CD4-positive, alpha-beta memory T cell (primary cell): ENCODE data around the gene ZNF106. TPM values are rescaled to one million over a fixed set of nuclear protein-coding genes. Genes with fewer than 3 reads are reported as not detected.
A peak's percentile ranks its signal among the peaks of the same experiment; 100 is the strongest.

Experiments
- CTCF ChIA-PET: fragments of 350-600 bp; sonication (Branson Sonifier 250); formaldehyde crosslinking; loops from one replicate; lab custom pipeline; 2021; ENCODE audit warnings: inconsistent platforms; ENCODE audit not compliant: partially characterized antibody; lab: Charles Lee
- POLR2A ChIA-PET: fragments of 350-600 bp; sonication (Branson Sonifier 250); formaldehyde crosslinking; loops from one replicate; lab custom pipeline; 2021; ENCODE audit not compliant: partially characterized antibody; lab: Charles Lee
- DNase-seq, 5 donors: peaks; one replicate each; pipeline versions ENCODE4 v3.0.0 to v3.0.0-alpha.2; 2020 to 2022; ENCODE audit warnings: mixed read lengths in 1 of 5
- H3K27ac ChIP-seq: one replicate; pipeline ENCODE4 v1.7.0; 2013; ENCODE audit warnings: low read depth, low read length
- H3K27me3 ChIP-seq: 2 replicates; pipeline ENCODE4 v1.7.0; 2013; ENCODE audit warnings: mild to moderate bottlenecking, low read length, moderate library complexity; ENCODE audit not compliant: insufficient read depth
- H3K36me3 ChIP-seq: 2 replicates; pipeline ENCODE4 v1.7.0; 2013; ENCODE audit warnings: mild to moderate bottlenecking, low read length, moderate library complexity; ENCODE audit not compliant: insufficient read depth
- H3K4me1 ChIP-seq: 2 replicates; pipeline ENCODE4 v1.7.0; 2013; ENCODE audit warnings: mild to moderate bottlenecking, low read length, moderate library complexity; ENCODE audit not compliant: insufficient read depth
- H3K4me3 ChIP-seq, 2 donors: one replicate each; pipeline ENCODE4 v1.7.0; 2013; ENCODE audit warnings: low read length in 2 of 2, mild to moderate bottlenecking in 1 of 2
- H3K9me3 ChIP-seq, 2 donors: one replicate each; pipeline ENCODE4 v1.7.0; 2013; ENCODE audit warnings: low read length in 2 of 2, control low read depth in 1 of 2; ENCODE audit not compliant: control insufficient read depth in 1 of 2
- H3K27ac Mint-ChIP-seq, 7 donors: one replicate each; pipeline ENCODE4 v1.8.0; 2020 to 2021; ENCODE audit warnings: mixed read lengths in 7 of 7, mild to moderate bottlenecking in 6 of 7, inconsistent platforms in 3 of 7, moderate library complexity in 3 of 7
- H3K27me3 Mint-ChIP-seq, 2 donors: one replicate each; pipeline ENCODE4 v1.8.0; 2020 to 2021; ENCODE audit warnings: mixed read lengths in 2 of 2
- H3K36me3 Mint-ChIP-seq, 2 donors: one replicate each; pipeline ENCODE4 v1.8.0; 2020 to 2021; ENCODE audit warnings: mixed read lengths in 2 of 2, inconsistent platforms in 1 of 2, mild to moderate bottlenecking in 1 of 2
- H3K4me1 Mint-ChIP-seq, 4 donors: one replicate each; pipeline ENCODE4 v1.8.0; 2020 to 2021; ENCODE audit warnings: mixed read lengths in 4 of 4, mild to moderate bottlenecking in 1 of 4
- H3K4me3 Mint-ChIP-seq, 8 donors: one replicate each; pipeline ENCODE4 v1.8.0; 2020 to 2021; ENCODE audit warnings: mixed read lengths in 8 of 8, mild to moderate bottlenecking in 7 of 8, moderate library complexity in 6 of 8, inconsistent platforms in 3 of 8
- H3K9me3 Mint-ChIP-seq, 8 donors: one replicate each; pipeline ENCODE4 v1.8.0; 2020 to 2021; ENCODE audit warnings: mixed read lengths in 8 of 8, mild to moderate bottlenecking in 5 of 8, inconsistent platforms in 3 of 8, moderate library complexity in 1 of 8
- intact Hi-C: fragments of 100-400 bp; cut with micrococcal nuclease; formaldehyde crosslinking; loops from one replicate; pipeline ENCODE4 v1.15.1; 2023
- polyA plus RNA-seq, 2 donors: library from polyadenylated mRNA; unstranded; fragments of 300-500 nt; fragmentation: Illumina TruSeq; gene quantifications; one replicate each; pipeline ENCODE4 v1.2.3, GENCODE V29; 2021
- total RNA-seq, 2 experiments: library from RNA; stranded (reverse); gene quantifications; one replicate each; pipeline ENCODE4 v1.2.3, GENCODE V29; 2021

The ZNF106 gene
- total and polyA plus RNA-seq, 4 experiments from 2014 or later = 16.1 to 53.2 (median 44.3) TPM

DNA sequence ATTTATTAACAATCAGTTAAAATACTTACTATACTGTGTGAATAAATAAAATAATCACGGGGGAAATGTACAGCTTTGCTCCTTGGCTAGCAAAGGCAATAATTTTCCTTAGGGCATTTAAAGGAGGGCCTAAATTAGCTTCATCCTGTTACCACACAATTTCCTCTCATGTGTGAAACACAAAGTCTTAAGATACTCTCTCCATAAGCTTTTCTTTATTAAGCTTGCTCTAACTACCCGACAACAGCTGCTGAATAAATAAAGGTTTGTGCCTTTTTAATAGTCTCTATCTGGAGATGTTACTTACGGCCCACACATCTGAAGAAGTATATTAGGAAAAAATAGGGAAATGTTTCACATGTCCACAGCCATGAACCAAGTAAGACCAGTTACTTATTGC is 29.7 kb downstream of the ZNF106 start:
- no peaks in the 10 kb centered on the region for H3K4me1 ChIP-seq
- peaks cover 14% of the 10 kb centered on the region for H3K36me3 ChIP-seq
- peaks cover 9 to 17% (median 11%) of the 10 kb centered on the region in 4 donors for H3K4me1 Mint-ChIP-seq
- H3K27ac Mint-ChIP-seq = no peak overlapping the region
- H3K9me3 Mint-ChIP-seq = no peaks in the 10 kb centered on the region
- H3K27me3 Mint-ChIP-seq = no peaks in the 10 kb centered on the region
- ChIA-PET POLR2A (no interaction called here), CTCF (interaction anchor here (1.6 kb wide), 1 partner anchor 11 kb away, joined by 7 read pairs; no protein-coding TSS in a partner anchor)
- no peaks in the 10 kb centered on the region for H3K9me3 ChIP-seq
- no peaks in the 10 kb centered on the region for H3K27me3 ChIP-seq
- no peak overlapping the region for H3K4me3 ChIP-seq
- no peak overlapping the region for H3K4me3 Mint-ChIP-seq
- intact Hi-C loops = no loop called here
- no peak overlapping the region for H3K27ac ChIP-seq
- H3K36me3 Mint-ChIP-seq = peaks cover 18 to 43% of the 10 kb centered on the region in 2 donors
- DNase-seq = no peak

DNA sequence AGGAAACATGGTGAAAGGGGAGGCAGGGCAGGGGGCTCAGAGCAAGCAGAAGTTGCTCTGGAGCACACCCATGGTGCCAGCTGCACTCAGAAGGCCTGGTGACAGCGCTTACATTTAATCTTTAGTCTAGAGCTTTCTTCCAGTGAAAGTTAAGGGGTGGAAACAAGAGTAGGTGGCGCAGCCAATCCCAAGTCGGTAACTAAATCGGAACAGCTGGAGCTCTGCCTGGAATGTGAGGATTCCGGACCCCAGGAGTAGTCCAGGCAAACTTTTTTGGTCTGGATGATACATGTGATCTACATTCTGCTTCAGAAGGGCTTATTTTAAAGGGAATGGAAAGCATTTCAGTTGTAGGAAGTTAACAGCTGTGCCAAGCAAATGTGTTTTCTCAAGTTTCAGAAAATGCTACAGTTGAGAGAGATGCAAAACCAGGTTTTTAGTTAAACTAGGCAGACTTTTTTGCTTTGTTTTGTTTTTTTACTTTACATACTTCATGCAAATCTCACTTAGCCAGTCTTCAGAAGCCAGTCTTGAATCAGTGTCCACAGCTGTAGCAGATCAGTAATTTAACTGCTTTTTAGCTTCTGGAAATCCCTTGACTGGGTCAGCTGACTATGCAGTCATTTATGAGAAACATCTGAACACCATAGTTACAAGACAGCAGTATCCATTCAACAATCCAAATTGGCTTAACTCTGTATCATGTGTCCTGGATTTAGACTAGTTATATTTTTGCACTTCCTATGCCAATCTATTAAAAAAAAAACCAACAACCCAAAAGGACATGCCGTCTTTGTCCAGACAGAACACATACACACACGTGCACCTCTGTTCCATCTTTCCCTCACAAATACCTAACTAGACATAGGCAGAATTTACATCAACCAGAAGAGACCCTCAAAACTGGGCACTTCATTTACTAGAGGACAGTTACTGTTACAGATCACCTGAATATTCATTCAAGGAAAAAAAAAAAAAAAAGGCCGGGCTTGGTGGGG is 33.2 kb downstream of the ZNF106 start:
- no peak for DNase-seq
- H3K4me3 ChIP-seq = no peak overlapping the region
- H3K4me1 Mint-ChIP-seq = peaks cover 9 to 17% (median 10%) of the 10 kb centered on the region in 4 donors
- H3K9me3 Mint-ChIP-seq = no peaks in the 10 kb centered on the region
- H3K36me3 ChIP-seq = peaks cover 5% of the 10 kb centered on the region
- POLR2A ChIA-PET = no interaction called here
- H3K9me3 ChIP-seq = no peaks in the 10 kb centered on the region
- no peak overlapping the region for H3K27ac ChIP-seq
- CTCF ChIA-PET = no interaction called here
- H3K4me3 Mint-ChIP-seq = no peak overlapping the region
- no peaks in the 10 kb centered on the region for H3K27me3 Mint-ChIP-seq
- no peaks in the 10 kb centered on the region for H3K4me1 ChIP-seq
- peaks cover 6 to 30% of the 10 kb centered on the region in 2 donors for H3K36me3 Mint-ChIP-seq
- intact Hi-C loops = no loop called here
- no peaks in the 10 kb centered on the region for H3K27me3 ChIP-seq
- peak overlapping the region in 3 of 7 donors; percentile 32 to 64 (median 52) for H3K27ac Mint-ChIP-seq

DNA sequence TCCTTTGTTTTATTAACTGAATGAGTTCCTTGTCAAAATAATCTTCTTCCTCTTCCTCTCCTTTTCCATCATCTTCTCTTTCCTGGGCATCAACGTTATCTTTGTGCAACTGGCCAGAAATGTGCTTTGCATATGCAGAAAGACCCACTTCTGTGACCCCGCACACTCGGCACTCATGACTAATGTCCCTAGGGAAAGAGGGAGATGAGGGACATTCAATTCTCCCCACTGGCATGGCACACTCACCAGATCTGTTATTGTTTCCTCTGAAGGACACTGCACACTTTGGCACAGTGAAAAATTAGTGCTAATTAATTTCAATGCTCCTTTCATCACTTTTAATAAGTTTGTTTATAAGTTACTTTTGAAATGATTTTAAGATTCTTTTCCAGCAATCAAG is 34.0 kb downstream of the ZNF106 start:
- ChIA-PET CTCF (no interaction called here), POLR2A (no interaction called here)
- Mint-ChIP-seq H3K4me1 (peaks cover 9 to 17% (median 10%) of the 10 kb centered on the region in 4 donors), H3K27ac (peak overlapping the region in 2 of 7 donors; percentile 45 to 46), H3K36me3 (peaks cover 6 to 29% of the 10 kb centered on the region in 2 donors), H3K9me3 (no peaks in the 10 kb centered on the region), H3K4me3 (no peak overlapping the region), H3K27me3 (no peaks in the 10 kb centered on the region)
- Histone ChIP-seq H3K27me3 (no peaks in the 10 kb centered on the region), H3K9me3 (no peaks in the 10 kb centered on the region), H3K27ac (no peak overlapping the region), H3K4me3 (no peak overlapping the region), H3K36me3 (peaks cover 5% of the 10 kb centered on the region), H3K4me1 (no peaks in the 10 kb centered on the region)
- intact Hi-C loops = no loop called here
- DNase-seq = no peak

DNA sequence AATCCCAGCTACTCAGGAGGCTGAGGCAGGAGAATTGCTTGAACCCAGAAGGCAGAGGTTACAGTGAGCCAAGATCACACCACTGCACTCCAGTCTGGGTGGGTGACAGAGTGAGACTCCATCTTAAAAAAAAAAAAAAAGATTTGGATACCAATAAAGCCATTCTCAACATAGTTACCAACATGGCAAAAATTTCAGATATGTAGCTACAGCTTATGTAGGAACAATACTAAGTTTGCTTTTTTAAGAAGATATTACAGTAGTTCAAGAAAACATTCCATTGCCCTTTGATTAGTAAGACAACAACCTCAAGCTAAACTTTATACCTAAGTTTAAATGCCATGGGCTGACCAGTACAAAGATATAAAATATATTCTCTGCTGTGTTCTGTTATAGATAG is 34.4 kb downstream of the ZNF106 start:
- Mint-ChIP-seq H3K9me3 (no peaks in the 10 kb centered on the region), H3K36me3 (peaks cover 10 to 29% of the 10 kb centered on the region in 2 donors), H3K4me1 (peaks cover 9 to 17% (median 10%) of the 10 kb centered on the region in 4 donors), H3K27me3 (no peaks in the 10 kb centered on the region), H3K4me3 (no peak overlapping the region), H3K27ac (peak overlapping the region in 1 of 7 donors; percentile 46)
- Histone ChIP-seq H3K36me3 (peaks cover 6% of the 10 kb centered on the region), H3K9me3 (no peaks in the 10 kb centered on the region), H3K27ac (no peak overlapping the region), H3K27me3 (no peaks in the 10 kb centered on the region), H3K4me3 (no peak overlapping the region), H3K4me1 (no peaks in the 10 kb centered on the region)
- intact Hi-C loops = no loop called here
- ChIA-PET CTCF (no interaction called here), POLR2A (no interaction called here)
- no peak for DNase-seq

DNA sequence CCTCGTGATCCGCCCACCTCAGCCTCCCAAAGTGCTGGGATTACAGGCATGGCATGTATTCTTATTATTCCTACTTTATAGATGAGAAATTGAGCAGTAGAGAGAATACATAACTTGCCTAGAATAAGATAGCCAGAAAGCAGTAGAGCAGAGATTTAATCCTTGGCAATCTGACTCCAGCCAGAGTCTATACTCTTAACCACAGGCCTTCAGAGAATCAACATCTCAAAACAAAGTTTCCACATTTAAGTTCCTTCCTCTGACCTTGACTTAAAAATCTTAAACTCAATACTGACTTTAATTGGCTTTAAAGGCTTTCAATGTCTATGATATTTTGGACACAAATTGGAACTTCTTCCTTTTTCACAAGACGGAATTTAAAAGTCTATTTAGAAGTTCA is 37.1 kb downstream of the ZNF106 start:
- no peak for DNase-seq
- no peak overlapping the region for H3K27ac Mint-ChIP-seq
- no peak overlapping the region for H3K27ac ChIP-seq
- no peaks in the 10 kb centered on the region for H3K27me3 ChIP-seq
- intact Hi-C loops = no loop called here
- no peaks in the 10 kb centered on the region for H3K9me3 ChIP-seq
- H3K36me3 Mint-ChIP-seq = peaks cover 31 to 47% of the 10 kb centered on the region in 2 donors
- H3K4me3 Mint-ChIP-seq = no peak overlapping the region
- POLR2A ChIA-PET = no interaction called here
- no peaks in the 10 kb centered on the region for H3K9me3 Mint-ChIP-seq
- CTCF ChIA-PET = no interaction called here
- H3K36me3 ChIP-seq = peaks cover 26% of the 10 kb centered on the region
- H3K27me3 Mint-ChIP-seq = no peaks in the 10 kb centered on the region
- peaks cover 4 to 10% (median 7%) of the 10 kb centered on the region in 4 donors for H3K4me1 Mint-ChIP-seq
- H3K4me3 ChIP-seq = no peak overlapping the region
- H3K4me1 ChIP-seq = no peaks in the 10 kb centered on the region

DNA sequence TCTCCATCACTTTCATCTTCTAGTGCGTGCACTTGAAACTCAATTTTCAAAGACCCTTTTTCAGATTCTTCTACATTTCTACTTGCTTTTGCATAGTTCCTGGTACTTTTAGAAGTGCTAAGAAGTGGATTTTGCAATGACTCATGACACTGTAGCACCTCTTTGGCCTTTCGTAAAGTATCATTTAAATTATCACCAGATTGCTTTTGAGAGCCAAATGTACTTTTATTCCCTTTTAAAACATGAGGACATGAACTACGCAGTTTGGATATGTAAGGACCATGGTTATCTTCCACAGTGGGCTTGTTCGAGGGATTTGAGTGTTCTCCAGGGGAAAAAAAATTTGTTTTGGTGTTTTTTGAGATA is 40.5 kb downstream of the ZNF106 start:
- no peak overlapping the region for H3K27ac ChIP-seq
- H3K36me3 Mint-ChIP-seq = peaks cover 48 to 63% of the 10 kb centered on the region in 2 donors
- H3K4me3 Mint-ChIP-seq = no peak overlapping the region
- no peak overlapping the region for H3K4me3 ChIP-seq
- DNase-seq = no peak
- H3K9me3 Mint-ChIP-seq = no peaks in the 10 kb centered on the region
- H3K27ac Mint-ChIP-seq = peak overlapping the region in 2 of 7 donors; percentile 5 to 53
- no peaks in the 10 kb centered on the region for H3K27me3 ChIP-seq
- H3K27me3 Mint-ChIP-seq = no peaks in the 10 kb centered on the region
- H3K4me1 Mint-ChIP-seq = peaks cover 0 to 5% (median 2%) of the 10 kb centered on the region in 4 donors
- ChIA-PET POLR2A (no interaction called here), CTCF (no interaction called here)
- H3K4me1 ChIP-seq = no peaks in the 10 kb centered on the region
- peaks cover 32% of the 10 kb centered on the region for H3K36me3 ChIP-seq
- intact Hi-C loops = no loop called here
- no peaks in the 10 kb centered on the region for H3K9me3 ChIP-seq

DNA sequence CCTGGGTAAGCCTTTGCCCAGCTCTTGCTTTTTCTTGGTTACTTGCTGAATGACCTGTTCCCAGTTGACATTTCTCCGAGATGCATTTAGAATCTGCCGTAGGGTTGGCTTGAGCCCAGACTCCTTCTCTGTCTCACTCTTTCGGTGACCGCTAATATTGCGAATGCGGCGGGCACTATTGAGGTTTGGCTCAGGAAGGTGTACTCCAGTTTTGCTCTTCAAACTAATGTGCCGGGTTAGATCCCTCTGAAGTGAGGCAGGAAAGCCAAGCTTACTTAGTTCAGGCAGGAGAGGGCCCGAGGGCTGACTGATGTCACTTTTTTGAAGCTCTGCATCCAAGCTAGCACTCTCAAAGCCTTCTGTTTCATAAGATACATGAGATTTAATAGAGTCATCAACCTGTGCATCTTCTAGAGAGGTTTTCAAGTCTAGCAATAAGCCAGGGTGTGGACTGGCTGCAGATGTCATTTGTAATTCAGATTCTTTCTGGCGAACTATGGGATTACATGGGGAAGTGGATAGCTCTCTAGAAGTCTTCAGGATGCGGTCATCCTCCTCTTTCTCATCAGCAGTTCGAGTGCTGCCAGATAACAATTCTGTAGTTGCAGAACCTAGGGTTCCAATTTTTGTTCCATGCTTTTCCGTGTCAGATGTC is 41.0 kb downstream of the ZNF106 start:
- Mint-ChIP-seq H3K4me1 (peaks cover 0 to 5% (median 2%) of the 10 kb centered on the region in 4 donors), H3K4me3 (no peak overlapping the region), H3K27me3 (no peaks in the 10 kb centered on the region), H3K27ac (peak overlapping the region in 1 of 7 donors; percentile 35), H3K9me3 (no peaks in the 10 kb centered on the region), H3K36me3 (peaks cover 53 to 66% of the 10 kb centered on the region in 2 donors)
- H3K9me3 ChIP-seq = no peaks in the 10 kb centered on the region
- ChIA-PET CTCF (no interaction called here), POLR2A (no interaction called here)
- intact Hi-C loops = no loop called here
- no peaks in the 10 kb centered on the region for H3K27me3 ChIP-seq
- H3K4me3 ChIP-seq = no peak overlapping the region
- no peak for DNase-seq
- H3K27ac ChIP-seq = no peak overlapping the region
- peaks cover 32% of the 10 kb centered on the region for H3K36me3 ChIP-seq
- no peaks in the 10 kb centered on the region for H3K4me1 ChIP-seq
